AG04449 (cell line): ENCODE data around the gene RETN.

Experiments used
- CTCF ChIA-PET: fragments of 350-600 bp; formaldehyde crosslinking; extraction: SDS; loops from one replicate; lab custom pipeline; 2021; ENCODE audit warnings: antibody characterized with exemption; lab: Yijun Ruan, JAX
- POLR2A ChIA-PET: fragments of 400-600, 350-600 bp; formaldehyde crosslinking; extraction: SDS; loops from one replicate; lab custom pipeline; 2020; ENCODE audit warnings: antibody characterized with exemption, inconsistent platforms; lab: Yijun Ruan, JAX
- DNase-seq: peaks from one replicate; pipeline ENCODE4 v3.0.0-alpha.2; 2010; ENCODE audit warnings: low read depth, low spot score
- H3K4me3 ChIP-seq: 2 replicates; pipeline ENCODE4 v1.5.1; 2011; ENCODE audit warnings: low read depth, mild to moderate bottlenecking, control low read depth, low read length
- TF ChIP-seq, protein P1 (sequence below): IDR thresholded peaks from one replicate; pipeline ENCODE4 v1.5.1; 2011; ENCODE audit warnings: mild to moderate bottlenecking, moderate library complexity, low read length, control low read depth, inconsistent platforms; ENCODE audit not compliant: insufficient read depth; ENCODE audit errors: missing control alignments

Gene RETN

DNA sequence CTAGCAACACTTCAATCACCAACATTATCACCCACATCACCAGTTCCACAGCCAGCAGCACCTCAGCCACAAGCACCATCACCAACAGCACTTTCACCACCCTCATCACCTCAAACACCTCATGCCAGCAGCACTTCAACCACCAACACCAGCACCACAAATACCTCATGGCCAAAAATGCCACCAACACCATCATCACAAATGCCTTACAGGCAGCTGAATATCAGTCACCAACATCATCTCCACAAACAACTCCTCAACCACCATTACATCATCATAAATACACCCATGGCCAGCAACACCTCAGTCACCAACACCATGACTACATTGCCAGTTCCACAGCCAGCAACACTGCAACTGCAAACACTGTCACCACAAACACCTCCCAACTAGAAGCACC is 22.6 kb downstream of the RETN start:
- TF ChIP-seq, protein P1, sequence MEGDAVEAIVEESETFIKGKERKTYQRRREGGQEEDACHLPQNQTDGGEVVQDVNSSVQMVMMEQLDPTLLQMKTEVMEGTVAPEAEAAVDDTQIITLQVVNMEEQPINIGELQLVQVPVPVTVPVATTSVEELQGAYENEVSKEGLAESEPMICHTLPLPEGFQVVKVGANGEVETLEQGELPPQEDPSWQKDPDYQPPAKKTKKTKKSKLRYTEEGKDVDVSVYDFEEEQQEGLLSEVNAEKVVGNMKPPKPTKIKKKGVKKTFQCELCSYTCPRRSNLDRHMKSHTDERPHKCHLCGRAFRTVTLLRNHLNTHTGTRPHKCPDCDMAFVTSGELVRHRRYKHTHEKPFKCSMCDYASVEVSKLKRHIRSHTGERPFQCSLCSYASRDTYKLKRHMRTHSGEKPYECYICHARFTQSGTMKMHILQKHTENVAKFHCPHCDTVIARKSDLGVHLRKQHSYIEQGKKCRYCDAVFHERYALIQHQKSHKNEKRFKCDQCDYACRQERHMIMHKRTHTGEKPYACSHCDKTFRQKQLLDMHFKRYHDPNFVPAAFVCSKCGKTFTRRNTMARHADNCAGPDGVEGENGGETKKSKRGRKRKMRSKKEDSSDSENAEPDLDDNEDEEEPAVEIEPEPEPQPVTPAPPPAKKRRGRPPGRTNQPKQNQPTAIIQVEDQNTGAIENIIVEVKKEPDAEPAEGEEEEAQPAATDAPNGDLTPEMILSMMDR, result no peak
- DNase-seq, result no peak
- H3K4me3 ChIP-seq, result no peak overlapping the region
- ChIA-PET POLR2A (no interaction called here), CTCF (no interaction called here)

DNA sequence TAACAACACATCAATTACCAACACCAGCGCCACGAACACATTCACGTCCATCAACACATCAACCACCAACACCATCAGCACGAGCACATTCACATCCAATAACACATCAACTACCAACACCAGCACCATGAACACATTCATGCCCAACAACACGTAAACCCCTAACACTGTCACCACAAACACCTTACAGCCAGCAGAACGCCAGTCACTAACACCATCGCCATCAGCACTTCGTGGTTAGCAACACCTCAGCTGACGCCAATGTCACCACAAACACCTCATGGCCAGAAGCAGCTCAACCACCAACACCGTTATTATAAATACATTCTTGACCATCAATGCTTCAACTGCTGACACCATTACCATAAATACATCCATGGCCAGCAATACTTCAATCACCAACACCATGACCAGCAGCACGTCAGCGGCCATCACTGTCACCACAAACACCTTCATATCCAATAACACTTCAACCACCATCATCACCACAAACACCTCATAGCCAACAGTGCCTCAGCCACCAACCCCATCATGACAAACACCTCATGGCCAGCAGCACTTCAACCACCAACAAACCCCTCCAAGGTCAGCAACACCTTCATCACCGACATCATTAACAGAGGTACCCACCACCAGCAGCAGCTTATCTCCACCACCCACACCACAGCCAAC is 23.7 kb downstream of the RETN start:
- DNase-seq, result no peak
- ChIA-PET POLR2A (no interaction called here), CTCF (no interaction called here)
- no peak overlapping the region for H3K4me3 ChIP-seq
- TF ChIP-seq, protein P1, result no peak

DNA sequence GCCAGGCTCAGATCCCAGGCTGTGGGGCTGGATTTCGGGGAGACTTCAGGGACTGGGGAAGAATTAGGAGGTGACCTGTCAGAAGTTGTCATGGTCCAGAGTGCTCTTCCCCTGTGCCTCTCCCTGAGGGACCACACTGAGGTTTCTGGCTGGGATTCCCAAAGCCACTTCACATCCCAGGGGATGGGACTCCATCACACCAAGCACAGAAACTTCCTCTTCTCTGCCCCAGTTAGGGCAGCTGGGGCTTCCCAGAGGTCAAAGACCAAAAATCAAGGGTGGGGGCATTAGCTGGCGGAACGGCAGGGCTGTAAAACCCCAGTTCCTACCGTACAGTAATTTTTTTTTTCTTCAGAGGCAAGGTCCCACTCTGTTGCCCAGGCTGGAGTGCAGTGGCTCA is 25.6 kb downstream of the RETN start:
- POLR2A ChIA-PET, result no interaction called here

DNA sequence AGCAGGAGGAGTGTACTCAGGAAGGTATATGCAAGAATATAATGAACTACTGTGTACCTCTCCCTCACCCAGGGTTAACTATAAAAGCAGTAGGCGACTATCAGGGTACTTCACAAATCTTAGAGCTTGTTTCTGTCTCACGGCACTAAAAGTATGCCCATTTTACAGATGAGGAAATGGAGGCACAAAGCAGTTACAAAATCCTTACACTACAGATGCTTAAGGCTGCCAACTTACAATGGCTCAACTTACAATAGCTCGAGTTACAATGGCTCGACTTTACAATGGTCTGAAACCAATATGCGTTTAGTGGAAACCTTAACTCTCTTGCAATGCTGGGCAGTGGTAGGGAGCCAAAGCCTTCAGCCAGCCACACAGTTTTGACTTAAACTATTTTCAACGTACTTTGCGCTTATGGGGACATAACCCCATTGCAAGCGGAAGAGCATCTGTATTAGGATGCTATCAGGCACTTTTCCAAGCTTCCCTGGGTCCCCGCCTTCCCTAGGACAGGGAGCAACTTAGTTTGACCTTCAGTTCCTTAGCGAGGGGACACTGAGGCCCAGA is 29.0 kb downstream of the RETN start:
- no peak overlapping the region for H3K4me3 ChIP-seq
- ChIA-PET CTCF (interaction anchor here (0.9 to 2.8 kb wide), 4 partner anchors 17 to 102 kb away, joined by 3 to 12 read pairs (median 5); partner anchors contain the start of gene TRAPPC5), POLR2A (no interaction called here)
- TF ChIP-seq, protein P1, result no peak
- no peak for DNase-seq

More for the DNA sequence above, 25.6 kb downstream of the RETN start:
- no peak overlapping the region for H3K4me3 ChIP-seq
- CTCF ChIA-PET, result interaction anchor here (1.4 kb wide), 1 partner anchor 13 kb away, joined by 9 read pairs; the partner anchor contains the start of gene TRAPPC5
- DNase-seq, result no peak
- TF ChIP-seq, protein P1, result no peak

GRCh38 chr19:7698583-7698982 is 29.7 kb downstream of the RETN start:
- TF ChIP-seq, protein P1, result no peak
- ChIA-PET POLR2A (interaction anchor here (0.5 kb wide), 1 partner anchor 238 kb away, joined by 3 read pairs; no protein-coding TSS in a partner anchor), CTCF (interaction anchor here (1.5 to 2.8 kb wide), 2 partner anchors 18 to 46 kb away, joined by 4 to 12 read pairs; partner anchors contain the start of gene TRAPPC5)
- DNase-seq, result no peak
- H3K4me3 ChIP-seq, result no peak overlapping the region

- CTCF ChIA-PET, result interaction anchor here (1.5 to 2.8 kb wide), 2 partner anchors 18 to 47 kb away, joined by 4 to 12 read pairs; partner anchors contain the start of gene TRAPPC5
- H3K4me3 ChIP-seq, result no peak overlapping the region
- no peak for DNase-seq
- TF ChIP-seq, protein P1, result no peak
- POLR2A ChIA-PET, result interaction anchor here (0.5 kb wide), 1 partner anchor 239 kb away, joined by 3 read pairs; no protein-coding TSS in a partner anchor
These were observed 30.2 kb downstream of the RETN start for GRCh38 chr19:7699003-7699402.
